Measurements from ENCODE around the gene BPIFB1. TPM values are rescaled to one million over a fixed set of nuclear protein-coding genes. Genes with fewer than 3 reads are reported as not detected.

BPIFB1 gene
- total RNA-seq, 1 donor from 2014 or later: not detected

- DNase-seq: no peak
- intact Hi-C loops (cut with micrococcal nuclease): no loop called here
- TF ChIP-seq CTCF (IDR thresholded peaks at IDR 0.05; ENCODE audit: borderline replicate concordance): no peak
- peaks cover 46% of the 10 kb centered on the region for H3K27me3 ChIP-seq (ENCODE audit: low read depth)
- no peaks in the 10 kb centered on the region for H3K36me3 ChIP-seq
- H3K9me3 ChIP-seq (replicated peaks): no peaks in the 10 kb centered on the region
- H3K27ac ChIP-seq (replicated peaks): no peak overlapping the region
- no peak overlapping the region for H3K4me3 ChIP-seq
- no peaks in the 10 kb centered on the region for H3K4me1 ChIP-seq
Measured at GRCh38 chr20:33305589-33306057, 22.6 kb downstream of the BPIFB1 start.

- no peak for TF ChIP-seq CTCF (IDR thresholded peaks at IDR 0.05; ENCODE audit: borderline replicate concordance)
- no peaks in the 10 kb centered on the region for H3K4me1 ChIP-seq
- no peak overlapping the region for H3K4me3 ChIP-seq
- H3K9me3 ChIP-seq (replicated peaks): no peaks in the 10 kb centered on the region
- no peaks in the 10 kb centered on the region for H3K36me3 ChIP-seq
- peaks cover 40% of the 10 kb centered on the region for H3K27me3 ChIP-seq (ENCODE audit: low read depth)
- H3K27ac ChIP-seq (replicated peaks): no peak overlapping the region
- intact Hi-C loops (cut with micrococcal nuclease): no loop called here
- DNase-seq: no peak
Measured at GRCh38 chr20:33306228-33306627, 23.2 kb downstream of the BPIFB1 start.

GRCh38 chr20:33306807-33307206, 23.8 kb downstream of the BPIFB1 start:
- Histone ChIP-seq H3K27me3 (ENCODE audit: low read depth) (peaks cover 35% of the 10 kb centered on the region), H3K27ac (replicated peaks) (no peak overlapping the region), H3K4me1 (no peaks in the 10 kb centered on the region), H3K9me3 (replicated peaks) (no peaks in the 10 kb centered on the region), H3K4me3 (no peak overlapping the region), H3K36me3 (no peaks in the 10 kb centered on the region)
- TF ChIP-seq CTCF (IDR thresholded peaks at IDR 0.05; ENCODE audit: borderline replicate concordance): no peak
- intact Hi-C loops (cut with micrococcal nuclease): no loop called here
- DNase-seq: no peak

- H3K36me3 ChIP-seq: no peaks in the 10 kb centered on the region
- no peak for DNase-seq
- H3K9me3 ChIP-seq (replicated peaks): no peaks in the 10 kb centered on the region
- H3K27ac ChIP-seq (replicated peaks): no peak overlapping the region
- H3K27me3 ChIP-seq (ENCODE audit: low read depth): peaks cover 33% of the 10 kb centered on the region
- intact Hi-C loops (cut with micrococcal nuclease): no loop called here
- no peak overlapping the region for H3K4me3 ChIP-seq
- TF ChIP-seq CTCF (IDR thresholded peaks at IDR 0.05; ENCODE audit: borderline replicate concordance): no peak
- no peaks in the 10 kb centered on the region for H3K4me1 ChIP-seq
Measured at GRCh38 chr20:33308668-33309067, 25.7 kb downstream of the BPIFB1 start.

- Histone ChIP-seq H3K4me3 (no peak overlapping the region), H3K9me3 (replicated peaks) (no peaks in the 10 kb centered on the region), H3K4me1 (no peaks in the 10 kb centered on the region), H3K36me3 (no peaks in the 10 kb centered on the region), H3K27ac (replicated peaks) (no peak overlapping the region), H3K27me3 (ENCODE audit: low read depth) (peaks cover 34% of the 10 kb centered on the region)
- intact Hi-C loops (cut with micrococcal nuclease): no loop called here
- DNase-seq: no peak
- TF ChIP-seq CTCF (IDR thresholded peaks at IDR 0.05; ENCODE audit: borderline replicate concordance): no peak
Measured at GRCh38 chr20:33309631-33310030, 26.6 kb downstream of the BPIFB1 start.

Measured in left ventricle myocardium inferior (tissue), 1 donor.